DOHH2 (cell line): Measurements from ENCODE around the gene PRRC2B.

ENCODE experiments used
- H3F3A ChIP-seq: fragments of 200-600 bp; sonication (generic), shearing (Covaris generic); 2 replicates; pipeline ENCODE4 v1.6.0; 2016; ENCODE audit warnings: antibody characterized with exemption, mild to moderate bottlenecking; ENCODE audit not compliant: control insufficient read depth, insufficient read depth
- H3K27ac ChIP-seq: fragments of 200-600 bp; sonication (generic); 2 replicates; pipeline ENCODE4 v1.5.1; 2014; ENCODE audit warnings: low read depth, mild to moderate bottlenecking, low read length, moderate library complexity
- H3K27me3 ChIP-seq: fragments of 200-600 bp; sonication (generic); 2 replicates; pipeline ENCODE4 v1.6.1; 2014; ENCODE audit warnings: mild to moderate bottlenecking, low read length, mixed read lengths; ENCODE audit not compliant: control insufficient read depth
- H3K36me3 ChIP-seq: fragments of 200-600 bp; sonication (generic); 2 replicates; pipeline ENCODE4 v1.6.1; 2014; ENCODE audit warnings: mild to moderate bottlenecking, low read length, moderate library complexity, mixed read lengths; ENCODE audit not compliant: control insufficient read depth
- H3K4me1 ChIP-seq: fragments of 200-600 bp; sonication (generic); 2 replicates; pipeline ENCODE4 v1.6.1; 2014; ENCODE audit warnings: mild to moderate bottlenecking, low read length, mixed read lengths; ENCODE audit not compliant: control insufficient read depth
- H3K4me2 ChIP-seq: fragments of 200-600 bp; sonication (generic); 2 replicates; pipeline ENCODE4 v1.6.0; 2014; ENCODE audit warnings: mild to moderate bottlenecking, low read length, moderate library complexity
- H3K4me3 ChIP-seq: fragments of 200-600 bp; sonication (generic); 2 replicates; pipeline ENCODE4 v1.5.1; 2014; ENCODE audit warnings: mild to moderate bottlenecking, low read length, mixed read lengths
- H3K79me2 ChIP-seq: fragments of 200-600 bp; sonication (generic); 2 replicates; pipeline ENCODE4 v1.6.1; 2014; ENCODE audit warnings: mild to moderate bottlenecking, low read length, mixed read lengths; ENCODE audit not compliant: control insufficient read depth
- H3K9me2 ChIP-seq: fragments of 200-600 bp; sonication (generic); replicated peaks from 2 replicates; pipeline ENCODE4 v1.6.1; 2014; ENCODE audit warnings: mild to moderate bottlenecking, low read length, mixed read lengths; ENCODE audit not compliant: control insufficient read depth
- H3K9me3 ChIP-seq: fragments of 200-600 bp; sonication (generic); 2 replicates; pipeline ENCODE4 v1.6.1; 2014; ENCODE audit warnings: antibody characterized with exemption, low read length, mixed read lengths; ENCODE audit not compliant: control insufficient read depth, insufficient read depth
- H4K20me1 ChIP-seq: fragments of 200-600 bp; sonication (generic); 2 replicates; pipeline ENCODE4 v1.6.0; 2014; ENCODE audit warnings: low read depth, mild to moderate bottlenecking, antibody characterized with exemption, low read length, moderate library complexity; ENCODE audit not compliant: control insufficient read depth, insufficient read depth
- EZH2phosphoT487 ChIP-seq: fragments of 200-600 bp; sonication (generic); IDR thresholded peaks from 2 replicates; pipeline ENCODE4 v1.6.1; 2017; ENCODE audit warnings: borderline replicate concordance, mild to moderate bottlenecking, antibody characterized with exemption, low read length, moderate library complexity, mixed read lengths
- TF ChIP-seq, protein P1 (sequence below): fragments of 200-600 bp; sonication (generic); IDR thresholded peaks from one replicate; pipeline ENCODE4 v1.5.1; 2014; ENCODE audit warnings: antibody characterized with exemption, mild to moderate bottlenecking, low read depth, low read length; ENCODE audit not compliant: poor library complexity, severe bottlenecking

The PRRC2B gene

DNA sequence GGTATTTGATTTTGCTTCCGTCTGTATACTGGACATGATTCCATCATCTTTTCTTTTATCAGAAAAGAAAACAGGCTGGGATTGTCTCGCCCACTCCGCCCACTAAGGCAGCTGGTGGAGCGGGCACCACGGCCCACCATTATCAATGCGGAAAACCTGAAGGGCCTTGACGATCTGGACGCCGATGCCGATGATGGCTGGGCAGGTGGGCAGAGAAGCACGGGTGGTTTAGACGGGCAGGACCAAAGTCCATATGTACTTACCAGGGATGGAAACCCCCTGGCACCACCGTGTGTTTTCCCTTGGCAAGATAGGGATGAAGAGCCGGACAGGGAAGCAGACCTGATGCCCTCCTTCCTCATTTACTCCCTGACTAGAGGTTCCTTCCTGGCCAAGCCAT, 53.7 kb downstream of the PRRC2B start:
- H3K27ac ChIP-seq = no peak overlapping the region

DNA sequence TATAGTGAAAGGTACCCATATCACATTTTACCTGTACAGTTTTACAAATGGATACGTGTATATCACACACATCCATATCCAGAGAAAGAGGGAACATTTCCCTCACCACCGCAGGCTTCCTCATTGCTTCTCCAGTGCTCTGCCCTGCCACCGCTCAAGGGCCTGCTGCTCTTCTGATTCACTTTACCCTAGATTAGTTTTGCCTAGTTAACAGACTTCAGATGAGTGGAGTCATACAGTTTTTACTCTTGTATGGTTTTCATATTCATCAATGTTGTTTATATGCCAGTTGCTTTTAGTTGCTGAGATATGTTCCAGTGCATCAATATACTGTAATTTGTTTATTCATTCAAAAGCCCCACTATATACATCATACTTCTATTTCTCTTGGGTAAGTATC, 54.9 kb downstream of the PRRC2B start:
- H3K27me3 ChIP-seq = no peaks in the 10 kb centered on the region
- no peaks in the 10 kb centered on the region; the same call in 1 of the 2 replicates for H4K20me1 ChIP-seq
- peaks cover 93% of the 10 kb centered on the region for H3K36me3 ChIP-seq
- H3K4me3 ChIP-seq = no peak overlapping the region
- no peak overlapping the region for H3K4me2 ChIP-seq
- H3F3A ChIP-seq = 0 out of 2 replicates have a peak, but pooled peaks cover 2% of the 10 kb centered on the region
- no peak overlapping the region for H3K27ac ChIP-seq
- H3K79me2 ChIP-seq = peaks cover 68% of the 10 kb centered on the region
- no peaks in the 10 kb centered on the region for H3K9me3 ChIP-seq
- H3K4me1 ChIP-seq = no peaks in the 10 kb centered on the region
- H3K9me2 ChIP-seq = no peaks in the 10 kb centered on the region
- no peak for TF ChIP-seq EZH2phosphoT487
- TF ChIP-seq, protein P1, sequence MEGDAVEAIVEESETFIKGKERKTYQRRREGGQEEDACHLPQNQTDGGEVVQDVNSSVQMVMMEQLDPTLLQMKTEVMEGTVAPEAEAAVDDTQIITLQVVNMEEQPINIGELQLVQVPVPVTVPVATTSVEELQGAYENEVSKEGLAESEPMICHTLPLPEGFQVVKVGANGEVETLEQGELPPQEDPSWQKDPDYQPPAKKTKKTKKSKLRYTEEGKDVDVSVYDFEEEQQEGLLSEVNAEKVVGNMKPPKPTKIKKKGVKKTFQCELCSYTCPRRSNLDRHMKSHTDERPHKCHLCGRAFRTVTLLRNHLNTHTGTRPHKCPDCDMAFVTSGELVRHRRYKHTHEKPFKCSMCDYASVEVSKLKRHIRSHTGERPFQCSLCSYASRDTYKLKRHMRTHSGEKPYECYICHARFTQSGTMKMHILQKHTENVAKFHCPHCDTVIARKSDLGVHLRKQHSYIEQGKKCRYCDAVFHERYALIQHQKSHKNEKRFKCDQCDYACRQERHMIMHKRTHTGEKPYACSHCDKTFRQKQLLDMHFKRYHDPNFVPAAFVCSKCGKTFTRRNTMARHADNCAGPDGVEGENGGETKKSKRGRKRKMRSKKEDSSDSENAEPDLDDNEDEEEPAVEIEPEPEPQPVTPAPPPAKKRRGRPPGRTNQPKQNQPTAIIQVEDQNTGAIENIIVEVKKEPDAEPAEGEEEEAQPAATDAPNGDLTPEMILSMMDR = no peak

More for the DNA sequence above, 53.7 kb downstream of the PRRC2B start:
- TF ChIP-seq EZH2phosphoT487 = no peak
- TF ChIP-seq, protein P1 = no peak
- no peaks in the 10 kb centered on the region for H3K27me3 ChIP-seq
- peaks cover 63% of the 10 kb centered on the region for H3K79me2 ChIP-seq
- H3K4me1 ChIP-seq = no peaks in the 10 kb centered on the region
- no peaks in the 10 kb centered on the region; the same call in 1 of the 2 replicates for H4K20me1 ChIP-seq
- peaks cover 95% of the 10 kb centered on the region for H3K36me3 ChIP-seq
- 0 out of 2 replicates have a peak, but pooled peaks cover 2% of the 10 kb centered on the region for H3F3A ChIP-seq
- no peak overlapping the region for H3K4me3 ChIP-seq
- H3K9me2 ChIP-seq = no peaks in the 10 kb centered on the region
- H3K9me3 ChIP-seq = no peaks in the 10 kb centered on the region
- no peak overlapping the region for H3K4me2 ChIP-seq

DNA sequence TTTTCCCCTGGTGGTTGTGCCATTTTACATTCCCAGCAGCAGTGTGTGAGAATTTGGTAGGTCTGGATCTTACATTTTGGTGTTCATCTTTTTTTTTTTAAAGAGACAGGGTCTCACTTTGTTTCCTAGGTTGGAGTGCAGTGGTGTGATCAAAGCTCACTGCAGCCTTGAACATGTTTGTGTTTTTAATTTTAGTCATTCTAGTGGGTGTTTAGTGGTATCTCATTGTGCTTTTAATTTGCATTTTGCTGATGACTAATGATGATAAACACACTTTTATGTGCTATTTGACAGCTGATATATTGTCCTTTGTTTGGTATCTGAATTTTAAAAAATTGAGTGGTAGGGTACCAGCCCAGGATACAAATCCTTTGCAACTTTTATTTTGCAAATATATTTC, 55.4 kb downstream of the PRRC2B start:
- peaks cover 2% of the 10 kb centered on the region; the same call in 1 of the 2 replicates for H3F3A ChIP-seq
- no peak overlapping the region for H3K4me3 ChIP-seq
- H3K36me3 ChIP-seq = peaks cover 93% of the 10 kb centered on the region
- no peak overlapping the region for H3K4me2 ChIP-seq
- no peaks in the 10 kb centered on the region; the same call in 1 of the 2 replicates for H4K20me1 ChIP-seq
- no peaks in the 10 kb centered on the region for H3K4me1 ChIP-seq
- H3K27me3 ChIP-seq = no peaks in the 10 kb centered on the region
- TF ChIP-seq, protein P1 = no peak
- no peak for TF ChIP-seq EZH2phosphoT487
- H3K9me2 ChIP-seq = no peaks in the 10 kb centered on the region
- H3K79me2 ChIP-seq = peaks cover 68% of the 10 kb centered on the region
- no peak overlapping the region for H3K27ac ChIP-seq
- no peaks in the 10 kb centered on the region for H3K9me3 ChIP-seq
